MCF 10A (cell line): ENCODE data around the gene HTR7. TPM values are rescaled to one million over a fixed set of nuclear protein-coding genes. Genes with fewer than 3 reads are reported as not detected.
"Not testable (repeated sequence)": the region's sequence is repeated elsewhere in the genome, so short reads cannot be mapped to it uniquely, and the experiment has no call there.

Experiments used
- BruUV-seq: library from RNA; stranded (reverse); fragments of 400-500 nt; replicated peaks from 2 replicates; lab custom pipeline; 2021; lab: Mats Ljungman, UMichigan
- CTCF ChIA-PET: fragments of 300-600 bp; sonication (Branson Sonifier 250); formaldehyde crosslinking; extraction: SDS; loops from one replicate; lab custom pipeline; 2021; ENCODE audit warnings: antibody characterized with exemption, inconsistent platforms; lab: Yijun Ruan, JAX
- POLR2A ChIA-PET: fragments of 300-600, 350-650 bp; sonication (Branson Sonifier 250); formaldehyde crosslinking; extraction: SDS; loops from one replicate; lab custom pipeline; 2020; ENCODE audit warnings: antibody characterized with exemption, inconsistent platforms; lab: Yijun Ruan, JAX
- DNase-seq: peaks from one replicate; pipeline ENCODE4 v3.0.0-alpha.2; 2018; ENCODE audit not compliant: unreplicated experiment
- H3K27ac Mint-ChIP-seq: one replicate; pipeline ENCODE4 v1.8.0; 2022; ENCODE audit warnings: mild to moderate bottlenecking, low read depth, mixed read lengths; ENCODE audit not compliant: unreplicated experiment
- H3K27me3 Mint-ChIP-seq: one replicate; pipeline ENCODE4 v1.8.0; 2022; ENCODE audit warnings: mixed read lengths; ENCODE audit not compliant: insufficient read depth, unreplicated experiment
- H3K36me3 Mint-ChIP-seq: one replicate; pipeline ENCODE4 v1.8.0; 2022; ENCODE audit warnings: mild to moderate bottlenecking, moderate library complexity, mixed read lengths; ENCODE audit not compliant: insufficient read depth, unreplicated experiment
- H3K4me1 Mint-ChIP-seq: one replicate; pipeline ENCODE4 v1.8.0; 2022; ENCODE audit warnings: mixed read lengths; ENCODE audit not compliant: insufficient read depth, unreplicated experiment
- H3K4me3 Mint-ChIP-seq: one replicate; pipeline ENCODE4 v1.8.0; 2022; ENCODE audit warnings: mild to moderate bottlenecking, moderate library complexity, mixed read lengths; ENCODE audit not compliant: unreplicated experiment
- H3K9me3 Mint-ChIP-seq: one replicate; pipeline ENCODE4 v1.8.0; 2022; ENCODE audit warnings: mixed read lengths; ENCODE audit not compliant: unreplicated experiment
- CTCF ChIP-seq: fragments of 200-600 bp; IDR thresholded peaks from one replicate; pipeline ENCODE4 v1.8.0; 2022; ENCODE audit warnings: antibody characterized with exemption, mild to moderate bottlenecking; ENCODE audit not compliant: unreplicated experiment
- intact Hi-C: fragments of 100-400 bp; cut with micrococcal nuclease; formaldehyde crosslinking; loops from 2 replicates; pipeline ENCODE4 v1.14.1; 2022
- total RNA-seq: library from RNA; stranded (reverse); gene quantifications from 2 replicates; pipeline ENCODE4 v1.2.3, GENCODE V29; 2022

HTR7 gene
- total RNA-seq, 1 experiment from 2014 or later = 15.3 TPM

GRCh38 chr10:90822508-90822907 is 35.3 kb downstream of the HTR7 start:
- no peak for DNase-seq
- no TSS peak for BruUV-seq

DNA sequence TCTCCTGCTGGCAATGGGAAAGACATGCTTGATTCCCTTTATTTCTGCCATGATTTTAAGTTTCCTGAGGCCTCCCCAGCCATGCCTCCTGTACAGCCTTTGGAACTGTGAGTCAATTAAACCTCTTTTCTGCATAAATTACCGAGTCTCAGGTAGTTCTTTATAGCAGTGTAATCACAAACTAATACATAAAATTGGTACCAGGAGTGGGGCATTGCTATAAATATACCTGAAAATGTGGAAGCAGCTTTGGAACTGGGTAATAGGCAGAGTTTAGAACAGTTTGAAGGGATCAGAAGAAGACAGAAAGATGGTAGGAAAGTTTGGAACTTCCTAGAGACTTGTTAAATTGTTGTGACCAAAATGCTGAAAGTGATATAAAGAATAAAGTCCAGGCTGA is 36.0 kb downstream of the HTR7 start:
- POLR2A ChIA-PET = interaction anchor here (1.1 to 6.4 kb wide), 2 partner anchors 13 to 35 kb away, joined by 3 to 40 read pairs; no protein-coding TSS in a partner anchor
- DNase-seq, BruUV-seq, CTCF ChIA-PET, H3K36me3 Mint-ChIP-seq, H3K27me3 Mint-ChIP-seq, H3K4me3 Mint-ChIP-seq, intact Hi-C loops, H3K27ac Mint-ChIP-seq: not testable (repeated sequence)
- peaks cover 17% of the 10 kb centered on the region for H3K9me3 Mint-ChIP-seq
- peaks cover 28% of the 10 kb centered on the region for H3K4me1 Mint-ChIP-seq

More at GRCh38 chr10:90822508-90822907, 35.3 kb downstream of the HTR7 start:
- no peak overlapping the region for H3K27ac Mint-ChIP-seq
- TF ChIP-seq CTCF = no peak
- H3K9me3 Mint-ChIP-seq = peaks cover 17% of the 10 kb centered on the region
- H3K4me3 Mint-ChIP-seq = no peak overlapping the region
- intact Hi-C loops = no loop called here
- H3K4me1 Mint-ChIP-seq = peaks cover 24% of the 10 kb centered on the region
- CTCF ChIA-PET = no interaction called here
- POLR2A ChIA-PET = interaction anchor here (1.1 kb wide), 1 partner anchor 34 kb away, joined by 3 read pairs; no protein-coding TSS in a partner anchor
- H3K27me3 Mint-ChIP-seq = no peaks in the 10 kb centered on the region
- H3K36me3 Mint-ChIP-seq = no peaks in the 10 kb centered on the region

- ChIA-PET CTCF (interaction anchor here (2.2 kb wide), 1 partner anchor 32 kb away, joined by 7 read pairs; no protein-coding TSS in a partner anchor), POLR2A (interaction anchor here (0.8 to 6.4 kb wide), 8 partner anchors 10 to 37 kb away, joined by 3 to 40 read pairs (median 4); no protein-coding TSS in a partner anchor)
- no peak for TF ChIP-seq CTCF
- no peaks in the 10 kb centered on the region for H3K36me3 Mint-ChIP-seq
- no TSS peak for BruUV-seq
- peak overlapping the region; percentile 59 for H3K27ac Mint-ChIP-seq
- DNase-seq = no peak
- intact Hi-C loops = no loop called here
- peaks cover 28% of the 10 kb centered on the region for H3K4me1 Mint-ChIP-seq
- H3K27me3 Mint-ChIP-seq = no peaks in the 10 kb centered on the region
- H3K9me3 Mint-ChIP-seq = peaks cover 17% of the 10 kb centered on the region
- no peak overlapping the region for H3K4me3 Mint-ChIP-seq
Observed at GRCh38 chr10:90819911-90820310, 37.9 kb downstream of the HTR7 start.

GRCh38 chr10:90818736-90819135 is 39.1 kb downstream of the HTR7 start:
- CTCF ChIA-PET = no interaction called here
- intact Hi-C loops = no loop called here
- Mint-ChIP-seq H3K27ac (peak overlapping the region; percentile 59), H3K4me3 (no peak overlapping the region), H3K36me3 (no peaks in the 10 kb centered on the region), H3K4me1 (peaks cover 28% of the 10 kb centered on the region), H3K27me3 (no peaks in the 10 kb centered on the region), H3K9me3 (peaks cover 17% of the 10 kb centered on the region)
- no TSS peak for BruUV-seq
- POLR2A ChIA-PET = interaction anchor here (1.4 to 6.4 kb wide), 5 partner anchors 11 to 33 kb away, joined by 4 to 40 read pairs (median 10); no protein-coding TSS in a partner anchor
- no peak for TF ChIP-seq CTCF
- no peak for DNase-seq
